Ovary (tissue), 3 donors: ENCODE results near the gene FLNB.

Experiments
- POLR2A ChIP-seq: fragments of 450-650 bp; IDR thresholded peaks from one replicate; pipeline ENCODE4 v1.6.1; 2017; ENCODE audit warnings: antibody characterized with exemption, mild to moderate bottlenecking, moderate library complexity
- TF ChIP-seq, protein P1 (sequence below), 3 donors: fragments of 450-650 bp in 2 of 3; fragments of 200-600 bp in 1 of 3; IDR thresholded peaks; one replicate each; pipeline versions ENCODE4 v1.5.1 to v1.8.0; 2016 to 2022; ENCODE audit warnings: antibody characterized with exemption in 3 of 3, mild to moderate bottlenecking in 1 of 3
- donor health status: DM: no; HTN: no; CAD: no.

DNA sequence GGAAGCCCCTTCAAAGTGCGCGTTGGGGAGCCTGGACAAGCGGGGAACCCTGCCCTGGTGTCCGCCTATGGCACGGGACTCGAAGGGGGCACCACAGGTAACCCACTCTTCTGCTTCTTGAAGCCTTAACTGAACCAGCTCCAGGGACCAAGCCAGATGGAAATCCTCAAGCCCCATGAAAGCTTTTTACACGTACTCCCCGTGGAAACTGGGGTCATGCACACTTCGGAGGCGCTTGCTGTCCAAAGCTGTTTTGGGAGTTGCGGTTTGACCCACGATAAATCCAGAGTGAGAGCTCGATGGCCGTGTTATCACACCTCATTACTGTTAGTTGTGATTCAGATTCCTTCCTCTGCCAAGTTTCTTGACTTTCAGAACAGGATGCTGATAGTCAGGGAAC lies 155.0 kb downstream of the FLNB start:
- TF ChIP-seq POLR2A: no peak
- TF ChIP-seq, protein P1, sequence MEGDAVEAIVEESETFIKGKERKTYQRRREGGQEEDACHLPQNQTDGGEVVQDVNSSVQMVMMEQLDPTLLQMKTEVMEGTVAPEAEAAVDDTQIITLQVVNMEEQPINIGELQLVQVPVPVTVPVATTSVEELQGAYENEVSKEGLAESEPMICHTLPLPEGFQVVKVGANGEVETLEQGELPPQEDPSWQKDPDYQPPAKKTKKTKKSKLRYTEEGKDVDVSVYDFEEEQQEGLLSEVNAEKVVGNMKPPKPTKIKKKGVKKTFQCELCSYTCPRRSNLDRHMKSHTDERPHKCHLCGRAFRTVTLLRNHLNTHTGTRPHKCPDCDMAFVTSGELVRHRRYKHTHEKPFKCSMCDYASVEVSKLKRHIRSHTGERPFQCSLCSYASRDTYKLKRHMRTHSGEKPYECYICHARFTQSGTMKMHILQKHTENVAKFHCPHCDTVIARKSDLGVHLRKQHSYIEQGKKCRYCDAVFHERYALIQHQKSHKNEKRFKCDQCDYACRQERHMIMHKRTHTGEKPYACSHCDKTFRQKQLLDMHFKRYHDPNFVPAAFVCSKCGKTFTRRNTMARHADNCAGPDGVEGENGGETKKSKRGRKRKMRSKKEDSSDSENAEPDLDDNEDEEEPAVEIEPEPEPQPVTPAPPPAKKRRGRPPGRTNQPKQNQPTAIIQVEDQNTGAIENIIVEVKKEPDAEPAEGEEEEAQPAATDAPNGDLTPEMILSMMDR (IDR thresholded peaks at IDR 0.05): no peak
